Measurements from ENCODE around the gene BTAF1. TPM values are rescaled to one million over a fixed set of nuclear protein-coding genes. Genes with fewer than 3 reads are reported as not detected.

Gene BTAF1
- total RNA-seq, 1 experiment from 2014 or later: 45.2 TPM

DNA sequence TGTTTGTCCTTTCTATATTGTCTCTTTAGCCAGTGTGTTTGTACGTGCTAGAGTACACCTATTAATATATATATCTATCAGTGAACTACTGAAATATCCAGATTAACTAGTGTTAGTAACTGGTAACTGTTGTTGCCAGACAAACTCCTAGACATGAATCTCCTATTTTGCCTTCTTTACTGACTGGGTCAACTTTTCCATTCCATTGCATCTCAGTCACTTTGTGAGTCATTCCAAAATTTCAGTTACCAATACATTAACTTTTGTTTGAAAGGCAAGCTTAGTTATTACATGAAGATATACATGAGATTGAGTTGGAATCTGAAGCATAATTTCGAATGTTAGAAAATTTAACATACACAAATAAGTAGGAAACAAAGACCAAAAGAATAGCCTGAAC lies 51.4 kb downstream of the BTAF1 start:
- Histone ChIP-seq H3K9me3 (ENCODE audit: control insufficient read depth, low read depth, low read length) (no peaks in the 10 kb centered on the region), H3K23ac (ENCODE audit: insufficient read length, low read depth, low read length) (no peak overlapping the region), H2AFZ (ENCODE audit: low read length) (no peak overlapping the region), H3K14ac (ENCODE audit: insufficient read depth, low read length) (no peak overlapping the region), H3K79me2 (ENCODE audit: insufficient read depth, low read length) (no peaks in the 10 kb centered on the region), H3K9ac (ENCODE audit: extremely low read depth, insufficient read length, low read length) (no peak overlapping the region), H3K18ac (ENCODE audit: insufficient read length, low read depth, low read length) (no peak overlapping the region), H3K4me1 (ENCODE audit: insufficient read depth, low read length) (no peaks in the 10 kb centered on the region), H3K56ac (ENCODE audit: insufficient read length, low read depth, low read length) (no peak overlapping the region), H2BK12ac (ENCODE audit: insufficient read length, low read depth, low read length) (no peak overlapping the region), H3T11ph (ENCODE audit: low read length) (no peak overlapping the region), H2BK20ac (ENCODE audit: low read depth, low read length, poor library complexity, severe bottlenecking) (no peak overlapping the region), H3K27me3 (ENCODE audit: insufficient read depth, low read length) (no peaks in the 10 kb centered on the region; the same call in 1 of the 2 replicates), H3K79me1 (ENCODE audit: insufficient read depth, low read depth, low read length, poor library complexity, severe bottlenecking) (no peaks in the 10 kb centered on the region), H4K91ac (ENCODE audit: insufficient read length, low read depth, low read length) (no peak overlapping the region), H3K4ac (ENCODE audit: low read depth, low read length) (no peak overlapping the region), H3K23me2 (ENCODE audit: insufficient read length, low read depth, low read length, poor library complexity, severe bottlenecking) (no peaks in the 10 kb centered on the region), H2AK5ac (ENCODE audit: insufficient read length, low read length) (no peak overlapping the region), H4K20me1 (ENCODE audit: control insufficient read depth, insufficient read depth, insufficient read length) (no peaks in the 10 kb centered on the region), H4K8ac (replicated peaks; ENCODE audit: insufficient read length, low read depth, low read length) (no peak overlapping the region), H2BK120ac (ENCODE audit: low read depth, low read length, poor library complexity, severe bottlenecking) (no peak overlapping the region), H3K4me2 (ENCODE audit: insufficient read depth, insufficient read length, low read length) (no peak overlapping the region), H2BK5ac (ENCODE audit: insufficient read length, low read length) (no peak overlapping the region), H4K5ac (ENCODE audit: insufficient read length, low read depth, low read length) (no peak overlapping the region), H3K27ac (ENCODE audit: insufficient read length, low read depth, low read length) (no peak overlapping the region), H2BK15ac (ENCODE audit: low read depth, low read length) (no peak overlapping the region)
- WGBS (ENCODE audit: extremely low coverage, insufficient read length, low lambda C conversion rate): no CpG with 5 or more reads among the region's 2 CpGs
- Mint-ChIP-seq H3K36me3 (ENCODE audit: insufficient read depth in 1 of 3, low read depth in 3 of 3) (peaks cover 4 to 44% (median 18%) of the 10 kb centered on the region in 3 experiments; a peak in 6 of 7 replicates), H3K4me3 (no peak overlapping the region), H3K9me3 (no peaks in the 10 kb centered on the region), H3K27ac (no peak overlapping the region), H3K4me1 (peaks cover 4% of the 10 kb centered on the region in 2 experiments), H3K27me3 (ENCODE audit: low read depth) (no peaks in the 10 kb centered on the region)
- no peak for DNase-seq
- TF ChIP-seq, protein P1, sequence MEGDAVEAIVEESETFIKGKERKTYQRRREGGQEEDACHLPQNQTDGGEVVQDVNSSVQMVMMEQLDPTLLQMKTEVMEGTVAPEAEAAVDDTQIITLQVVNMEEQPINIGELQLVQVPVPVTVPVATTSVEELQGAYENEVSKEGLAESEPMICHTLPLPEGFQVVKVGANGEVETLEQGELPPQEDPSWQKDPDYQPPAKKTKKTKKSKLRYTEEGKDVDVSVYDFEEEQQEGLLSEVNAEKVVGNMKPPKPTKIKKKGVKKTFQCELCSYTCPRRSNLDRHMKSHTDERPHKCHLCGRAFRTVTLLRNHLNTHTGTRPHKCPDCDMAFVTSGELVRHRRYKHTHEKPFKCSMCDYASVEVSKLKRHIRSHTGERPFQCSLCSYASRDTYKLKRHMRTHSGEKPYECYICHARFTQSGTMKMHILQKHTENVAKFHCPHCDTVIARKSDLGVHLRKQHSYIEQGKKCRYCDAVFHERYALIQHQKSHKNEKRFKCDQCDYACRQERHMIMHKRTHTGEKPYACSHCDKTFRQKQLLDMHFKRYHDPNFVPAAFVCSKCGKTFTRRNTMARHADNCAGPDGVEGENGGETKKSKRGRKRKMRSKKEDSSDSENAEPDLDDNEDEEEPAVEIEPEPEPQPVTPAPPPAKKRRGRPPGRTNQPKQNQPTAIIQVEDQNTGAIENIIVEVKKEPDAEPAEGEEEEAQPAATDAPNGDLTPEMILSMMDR (conservative IDR thresholded peaks at IDR 0.05): no peak
